NOMO-1 treated with DMSO at 0.1 percent for 48 hours (cell line): ENCODE measurements around the gene COLEC12.

ENCODE experiments used
- DNase-seq: peaks from one replicate; lab custom pipeline; 2025; ENCODE audit not compliant: unreplicated experiment; lab: John Stamatoyannopoulos, UW

Gene COLEC12

GRCh38 chr18:390741-391478 lies 109.6 kb downstream of the COLEC12 start:
- no peak for DNase-seq

- peak; percentile 7 for DNase-seq
Observed at GRCh38 chr18:389658-390357, 110.7 kb downstream of the COLEC12 start.

GRCh38 chr18:388200-388599 lies 112.3 kb downstream of the COLEC12 start:
- DNase-seq = no peak

GRCh38 chr18:386994-387393 lies 113.5 kb downstream of the COLEC12 start:
- DNase-seq = no peak

- no peak for DNase-seq
Observed at GRCh38 chr18:384897-385296, 115.6 kb downstream of the COLEC12 start.

GRCh38 chr18:383135-383534 lies 117.4 kb downstream of the COLEC12 start:
- no peak for DNase-seq

GRCh38 chr18:382423-382984 lies 118.0 kb downstream of the COLEC12 start:
- no peak for DNase-seq

- peak; percentile 96 for DNase-seq
Observed at GRCh38 chr18:379681-380330, 120.7 kb downstream of the COLEC12 start.

- DNase-seq = no peak
Observed at GRCh38 chr18:378079-378478, 122.4 kb downstream of the COLEC12 start.

GRCh38 chr18:377088-377487 lies 123.4 kb downstream of the COLEC12 start:
- DNase-seq = no peak

- no peak for DNase-seq
Observed at GRCh38 chr18:376311-376710, 124.2 kb downstream of the COLEC12 start.

GRCh38 chr18:374721-375168 lies 125.8 kb downstream of the COLEC12 start:
- peak; percentile 31 for DNase-seq

GRCh38 chr18:373780-374179 lies 126.7 kb downstream of the COLEC12 start:
- DNase-seq = no peak

GRCh38 chr18:371609-371982 lies 128.9 kb downstream of the COLEC12 start:
- no peak for DNase-seq

- DNase-seq = peak; percentile 40
Observed at GRCh38 chr18:370751-371608, 129.5 kb downstream of the COLEC12 start.

GRCh38 chr18:369224-370015 lies 131.1 kb downstream of the COLEC12 start:
- no peak for DNase-seq

GRCh38 chr18:366466-367061 lies 133.9 kb downstream of the COLEC12 start:
- DNase-seq = no peak

- no peak for DNase-seq
Observed at GRCh38 chr18:365651-366050, 134.8 kb downstream of the COLEC12 start.

- DNase-seq = no peak
Observed at GRCh38 chr18:364256-364826, 136.2 kb downstream of the COLEC12 start.
